Measurements from ENCODE around the gene OR56A1. TPM values are rescaled to one million over a fixed set of nuclear protein-coding genes. Genes with fewer than 3 reads are reported as not detected.

The OR56A1 gene
- total and polyA plus RNA-seq, 2 of the 4 experiments (the other 2 are of a cell fraction), result not detected

DNA sequence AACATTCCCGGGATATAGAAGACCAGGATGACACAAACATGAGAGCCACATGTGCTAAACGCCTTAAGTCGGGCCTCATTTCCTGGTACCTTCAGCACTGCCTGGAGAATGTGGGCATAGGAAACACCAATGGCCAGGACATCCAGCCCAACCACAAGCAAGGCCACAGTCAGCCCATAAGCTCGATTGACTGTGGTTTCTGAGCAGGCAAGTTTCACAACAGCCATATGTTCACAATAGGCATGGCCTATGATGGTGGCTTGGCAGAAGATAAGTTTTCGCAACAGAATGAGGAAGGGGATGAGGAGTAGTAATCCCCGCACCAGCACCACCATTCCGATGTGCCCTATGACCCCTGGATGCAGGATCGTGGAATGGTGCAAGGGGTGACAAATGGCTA, 26.9 kb upstream of the OR56A1 start:
- H2AK5ac ChIP-seq (ENCODE audit: low read depth, low read length), result no peak overlapping the region
- ChIA-PET POLR2A (ENCODE audit: unreplicated experiment) (no interaction called here), CTCF (no interaction called here)
- no peaks in the 10 kb centered on the region for H3K36me3 ChIP-seq (ENCODE audit: control insufficient read depth, insufficient read depth, low read length)
- H2BK20ac ChIP-seq (ENCODE audit: low read depth, low read length), result no peak overlapping the region
- no peak overlapping the region for H2AK9ac ChIP-seq (replicated peaks; ENCODE audit: low read depth, low read length, poor library complexity)
- H4K5ac ChIP-seq (ENCODE audit: low read depth, low read length), result no peak overlapping the region
- in situ Hi-C loops (cut with MboI; ENCODE audit: low sequenced_read_pairs), result no loop called here
- H4K91ac ChIP-seq (ENCODE audit: insufficient read depth, low read depth, low read length), result no peak overlapping the region
- H2BK5ac ChIP-seq (ENCODE audit: low read depth, low read length, poor library complexity, severe bottlenecking), result no peak overlapping the region
- no TSS peak for BruUV-seq (replicated peaks)
- no peak overlapping the region for H2AFZ ChIP-seq (replicated peaks; ENCODE audit: low read length, poor library complexity)
- no peak overlapping the region for H4K8ac ChIP-seq (ENCODE audit: low read depth in 2 of 2, low read length in 2 of 2)
- WGBS, 2 experiments (ENCODE audit: extremely low coverage in 2 of 2, insufficient read length in 1 of 2), result 40% methylated on average over 2 of the region's 8 CpGs; no CpG with 5 or more reads in 1 of the 2 experiments
- no peak overlapping the region for H3K56ac ChIP-seq (ENCODE audit: extremely low read depth, insufficient read depth, low read length)
- H3K14ac ChIP-seq (replicated peaks; ENCODE audit: low read depth, low read length), result no peak overlapping the region
- no peak overlapping the region for H3K18ac ChIP-seq (ENCODE audit: low read depth, low read length)
- H3K79me1 ChIP-seq (ENCODE audit: low read depth in 1 of 2, low read length in 2 of 2), result no peaks in the 10 kb centered on the region
- H3K9ac ChIP-seq (ENCODE audit: low read depth, low read length), result no peak overlapping the region
- intact Hi-C loops (cut with micrococcal nuclease), result no loop called here
- H3K4me3 ChIP-seq (ENCODE audit: insufficient read depth, low read depth, low read length), result no peak overlapping the region
- H3K9me1 ChIP-seq (ENCODE audit: insufficient read depth, low read length), result no peaks in the 10 kb centered on the region
- dilution Hi-C loops (cut with HindIII; ENCODE audit: low sequenced_read_pairs, unreplicated experiment), result no loop called here
- no peaks in the 10 kb centered on the region for H4K20me1 ChIP-seq (ENCODE audit: insufficient read depth, low read length)
- TF ChIP-seq RFX5 (IDR thresholded peaks at IDR 0.05; ENCODE audit: low read depth, low read length) (no peak), CTCF (conservative IDR thresholded peaks at IDR 0.05; ENCODE audit: low read depth, low read length) (no peak), MAZ (IDR thresholded peaks at IDR 0.05; ENCODE audit: borderline replicate concordance, low read depth, low read length) (no peak), RAD21 (IDR thresholded peaks at IDR 0.05; ENCODE audit: low read length) (no peak), MAFK (IDR thresholded peaks at IDR 0.05; ENCODE audit: low read depth, low read length) (no peak), SMC3 (IDR thresholded peaks at IDR 0.05; ENCODE audit: low read depth, low read length) (no peak), POLR2A (IDR thresholded peaks at IDR 0.05; ENCODE audit: low read depth, low read length) (no peak), CHD1 (IDR thresholded peaks at IDR 0.05; ENCODE audit: low read depth, low read length) (no peak), USF2 (IDR thresholded peaks at IDR 0.05; ENCODE audit: low read depth, low read length) (no peak), CEBPB (IDR thresholded peaks at IDR 0.05; ENCODE audit: low read depth, low read length) (no peak), RCOR1 (IDR thresholded peaks at IDR 0.05; ENCODE audit: insufficient replicate concordance, low read length) (no peak), FOS (IDR thresholded peaks at IDR 0.05; ENCODE audit: low read depth, low read length) (no peak), BHLHE40 (IDR thresholded peaks at IDR 0.05; ENCODE audit: low read depth, low read length) (no peak), MXI1 (IDR thresholded peaks at IDR 0.05; ENCODE audit: borderline replicate concordance, low read depth, low read length) (no peak), NFE2L2 (IDR thresholded peaks at IDR 0.05; ENCODE audit: low read depth, low read length) (no peak)
- TF ChIP-seq, protein P1, sequence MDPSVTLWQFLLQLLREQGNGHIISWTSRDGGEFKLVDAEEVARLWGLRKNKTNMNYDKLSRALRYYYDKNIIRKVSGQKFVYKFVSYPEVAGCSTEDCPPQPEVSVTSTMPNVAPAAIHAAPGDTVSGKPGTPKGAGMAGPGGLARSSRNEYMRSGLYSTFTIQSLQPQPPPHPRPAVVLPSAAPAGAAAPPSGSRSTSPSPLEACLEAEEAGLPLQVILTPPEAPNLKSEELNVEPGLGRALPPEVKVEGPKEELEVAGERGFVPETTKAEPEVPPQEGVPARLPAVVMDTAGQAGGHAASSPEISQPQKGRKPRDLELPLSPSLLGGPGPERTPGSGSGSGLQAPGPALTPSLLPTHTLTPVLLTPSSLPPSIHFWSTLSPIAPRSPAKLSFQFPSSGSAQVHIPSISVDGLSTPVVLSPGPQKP (IDR thresholded peaks at IDR 0.05; ENCODE audit: borderline replicate concordance, low read depth, low read length), result no peak
- no peak overlapping the region for H3K23ac ChIP-seq (ENCODE audit: low read depth, low read length)
- H3K9me3 ChIP-seq (ENCODE audit: control insufficient read depth, insufficient read depth, low read length), result no peaks in the 10 kb centered on the region
- ATAC-seq (ENCODE audit: low read depth) (no peak), DNase-seq (no peak)
- no peak overlapping the region for H3K4me2 ChIP-seq (ENCODE audit: low read depth, low read length)
- no peak overlapping the region for H2BK15ac ChIP-seq (ENCODE audit: low read depth, low read length)
- no peak overlapping the region for H3K27ac ChIP-seq (ENCODE audit: insufficient read depth, low read length)
- no peaks in the 10 kb centered on the region for H3K4me1 ChIP-seq (ENCODE audit: control insufficient read depth, insufficient read depth, low read length)
- no peak overlapping the region for H3K4ac ChIP-seq (ENCODE audit: low read depth, low read length)
- no peaks in the 10 kb centered on the region for H3K27me3 ChIP-seq (ENCODE audit: control insufficient read depth, insufficient read depth, low read length)
- H2BK120ac ChIP-seq (ENCODE audit: low read depth, low read length), result no peak overlapping the region

All from IMR-90 (cell line).